C4-2B (cell line): ENCODE results near the gene FCHSD1.

ENCODE experiments used
- CTCF ChIP-seq: fragments of 450-650 bp; conservative IDR thresholded peaks from 2 replicates; pipeline ENCODE4 v1.5.1; 2017; ENCODE audit warnings: mild to moderate bottlenecking
- ZFX ChIP-seq: fragments of 450-650 bp; IDR thresholded peaks from 2 replicates; pipeline ENCODE4 v1.6.1; 2017

- TF ChIP-seq CTCF (no peak), ZFX (no peak)
These were observed 53.4 kb downstream of the FCHSD1 start for GRCh38 chr5:141597814-141598213.
